Endodermal cell (in vitro differentiated cells): Measurements from ENCODE around the gene CZIB. TPM values are rescaled to one million over a fixed set of nuclear protein-coding genes. Genes with fewer than 3 reads are reported as not detected.
"Not testable (repeated sequence)": the region's sequence is repeated elsewhere in the genome, so short reads cannot be mapped to it uniquely, and the experiment has no call there.

Experiments used
- DNase-seq: peaks from one replicate; pipeline ENCODE4 v3.0.0-alpha.2; 2017
- H3K27ac ChIP-seq: 2 replicates; pipeline ENCODE4 v1.5.1; 2013; ENCODE audit warnings: mild to moderate bottlenecking, low read depth, low read length, moderate library complexity
- H3K27me3 ChIP-seq: 2 replicates; pipeline ENCODE4 v1.6.1; 2013; ENCODE audit warnings: mild to moderate bottlenecking, low read length, moderate library complexity; ENCODE audit not compliant: insufficient read depth, control insufficient read depth, poor library complexity, severe bottlenecking
- H3K36me3 ChIP-seq: 2 replicates; pipeline ENCODE4 v1.7.0; 2013; ENCODE audit warnings: mild to moderate bottlenecking, low read length, moderate library complexity; ENCODE audit not compliant: control insufficient read depth, insufficient read depth
- H3K4me1 ChIP-seq: one replicate; pipeline ENCODE4 v1.7.0; 2013; ENCODE audit warnings: low read length; ENCODE audit not compliant: control insufficient read depth, insufficient read depth
- H3K4me3 ChIP-seq: 2 replicates; pipeline ENCODE4 v1.5.1; 2013; ENCODE audit warnings: mild to moderate bottlenecking, low read length, moderate library complexity
- H3K9ac ChIP-seq: 2 replicates; pipeline ENCODE4 v1.6.1; 2013; ENCODE audit warnings: mild to moderate bottlenecking, low read length, moderate library complexity; ENCODE audit not compliant: poor library complexity, severe bottlenecking; ENCODE audit errors: extremely low read depth
- H3K9me3 ChIP-seq: 2 replicates; pipeline ENCODE4 v1.6.1; 2013; ENCODE audit warnings: mild to moderate bottlenecking, low read length, moderate library complexity; ENCODE audit not compliant: control insufficient read depth
- H3K27ac Mint-ChIP-seq: 2 replicates; pipeline ENCODE4 v1.8.0; 2020; ENCODE audit warnings: mixed read lengths
- H3K27me3 Mint-ChIP-seq: 2 replicates; pipeline ENCODE4 v1.8.0; 2021; ENCODE audit warnings: mild to moderate bottlenecking, mixed read lengths; ENCODE audit not compliant: insufficient read depth
- H3K36me3 Mint-ChIP-seq: 2 replicates; pipeline ENCODE4 v1.8.0; 2020; ENCODE audit warnings: low read depth, mixed read lengths
- H3K4me1 Mint-ChIP-seq: 2 replicates; pipeline ENCODE4 v1.8.0; 2020; ENCODE audit warnings: mixed read lengths
- H3K4me3 Mint-ChIP-seq: 2 replicates; pipeline ENCODE4 v1.8.0; 2020; ENCODE audit warnings: mild to moderate bottlenecking, moderate library complexity, mixed read lengths
- H3K9me3 Mint-ChIP-seq: 2 replicates; pipeline ENCODE4 v1.8.0; 2020; ENCODE audit warnings: mild to moderate bottlenecking, mixed read lengths
- CTCF ChIP-seq: fragments of 200-600 bp; sonication (generic); conservative IDR thresholded peaks from 2 replicates; pipeline ENCODE4 v1.5.0; 2021; ENCODE audit warnings: antibody characterized with exemption, mild to moderate bottlenecking
- WGBS, 2 experiments: methylation state at CpG; one replicate each; pipeline versions ENCODE4 v1.1.5 to v1.1.7; 2013; ENCODE audit warnings: missing lambda C conversion rate in 2 of 2, mixed read lengths in 1 of 2; ENCODE audit not compliant: insufficient coverage in 1 of 2, insufficient read length in 1 of 2; 5-methylcytosine and 5-hydroxymethylcytosine counted together
- total RNA-seq, 2 donors: library from RNA; stranded (reverse); fragmentation: NEBNext Ultra II Directional in 1 of 2; extraction: Animal tissue kit (Norgen Biotek cat#: 25700) in 1 of 2; gene quantifications; 2 replicates in 1 of 2; 3 replicates in 1 of 2; pipeline ENCODE4 v1.2.1, GENCODE V29; 2021

The CZIB gene
- total RNA-seq, 2 donors from 2014 or later: 64.4 to 74.2 TPM

- Histone ChIP-seq H3K36me3 (no peaks in the 10 kb centered on the region), H3K27ac (no peak overlapping the region), H3K4me3 (no peak overlapping the region), H3K9ac (no peak overlapping the region), H3K4me1 (peaks cover 12% of the 10 kb centered on the region), H3K9me3 (no peaks in the 10 kb centered on the region), H3K27me3 (no peaks in the 10 kb centered on the region)
- no peak for DNase-seq
- H3K4me1 Mint-ChIP-seq: peaks cover 29% of the 10 kb centered on the region
- TF ChIP-seq CTCF: no peak
- H3K36me3 Mint-ChIP-seq: no peaks in the 10 kb centered on the region
- no peaks in the 10 kb centered on the region for H3K27me3 Mint-ChIP-seq
- H3K27ac Mint-ChIP-seq: no peak overlapping the region
- H3K9me3 Mint-ChIP-seq: no peaks in the 10 kb centered on the region
- no peak overlapping the region for H3K4me3 Mint-ChIP-seq
- 78% methylated on average over 1 of the region's 1 CpG for WGBS, 2 experiments
Observed at GRCh38 chr1:53187401-53187800, 33.0 kb downstream of the CZIB start.

- no peak overlapping the region for H3K9ac ChIP-seq
- no peak overlapping the region for H3K4me3 ChIP-seq
- H3K36me3 Mint-ChIP-seq: no peaks in the 10 kb centered on the region
- no peaks in the 10 kb centered on the region for H3K27me3 ChIP-seq
- H3K9me3 ChIP-seq: no peaks in the 10 kb centered on the region
- no peak for TF ChIP-seq CTCF
- no peak overlapping the region for H3K4me3 Mint-ChIP-seq
- H3K27ac ChIP-seq: no peak overlapping the region
- peaks cover 12% of the 10 kb centered on the region for H3K4me1 ChIP-seq
- no peaks in the 10 kb centered on the region for H3K36me3 ChIP-seq
- H3K27ac Mint-ChIP-seq: no peak overlapping the region
- peaks cover 29% of the 10 kb centered on the region for H3K4me1 Mint-ChIP-seq
- no peaks in the 10 kb centered on the region for H3K9me3 Mint-ChIP-seq
- H3K27me3 Mint-ChIP-seq: no peaks in the 10 kb centered on the region
- DNase-seq: no peak
- WGBS, 2 experiments: 73 to 98% methylated on average over 2 to 3 of the region's 3 CpGs
Observed at GRCh38 chr1:53186533-53186932, 33.9 kb downstream of the CZIB start.

GRCh38 chr1:53185955-53186297 is 34.5 kb downstream of the CZIB start:
- DNase-seq, H3K9me3 Mint-ChIP-seq, H3K9me3 ChIP-seq, H3K4me3 ChIP-seq, H3K9ac ChIP-seq, H3K36me3 ChIP-seq, H3K36me3 Mint-ChIP-seq, H3K27me3 ChIP-seq, H3K27ac ChIP-seq, H3K27ac Mint-ChIP-seq, H3K4me3 Mint-ChIP-seq, H3K27me3 Mint-ChIP-seq: not testable (repeated sequence)
- peaks cover 12% of the 10 kb centered on the region for H3K4me1 ChIP-seq
- H3K4me1 Mint-ChIP-seq: peaks cover 28% of the 10 kb centered on the region
- WGBS, 2 experiments: 85% methylated on average over 2 of the region's 2 CpGs; no CpG with 5 or more reads in 1 of the 2 experiments
